Retinal pigment epithelial cell (primary cell): ENCODE results near the gene SOX5.

Source experiments
- DNase-seq: peaks from one replicate; pipeline ENCODE4 v3.0.0-alpha.2; 2010; ENCODE audit warnings: low read depth
- H3K4me3 ChIP-seq: 2 replicates; pipeline ENCODE4 v1.5.1; 2011; ENCODE audit warnings: mild to moderate bottlenecking, low read length, control low read depth, moderate library complexity
- CTCF ChIP-seq: conservative IDR thresholded peaks from 2 replicates; pipeline ENCODE4 v1.5.1; 2011; ENCODE audit warnings: low read depth, low read length, control low read depth, inconsistent platforms

Gene SOX5

GRCh38 chr12:23543767-23544166 lies 405.7 kb downstream of the SOX5 start:
- no peak for DNase-seq
- no peak overlapping the region for H3K4me3 ChIP-seq
- no peak for TF ChIP-seq CTCF

GRCh38 chr12:23542187-23542586 lies 407.3 kb downstream of the SOX5 start:
- DNase-seq: no peak
- no peak overlapping the region for H3K4me3 ChIP-seq
- no peak for TF ChIP-seq CTCF

GRCh38 chr12:23540572-23540971 lies 408.9 kb downstream of the SOX5 start:
- H3K4me3 ChIP-seq: no peak overlapping the region
- DNase-seq: no peak
- TF ChIP-seq CTCF: no peak

GRCh38 chr12:23536293-23536692 lies 413.2 kb downstream of the SOX5 start:
- DNase-seq: no peak
- no peak for TF ChIP-seq CTCF
- H3K4me3 ChIP-seq: no peak overlapping the region

GRCh38 chr12:23535441-23535840 lies 414.0 kb downstream of the SOX5 start:
- no peak for DNase-seq
- TF ChIP-seq CTCF: no peak
- H3K4me3 ChIP-seq: no peak overlapping the region

- H3K4me3 ChIP-seq: no peak overlapping the region
- TF ChIP-seq CTCF: no peak
- no peak for DNase-seq
Observed at GRCh38 chr12:23534196-23534595, 415.3 kb downstream of the SOX5 start.

GRCh38 chr12:23533699-23534098 lies 415.8 kb downstream of the SOX5 start:
- no peak for DNase-seq
- TF ChIP-seq CTCF: no peak
- H3K4me3 ChIP-seq: no peak overlapping the region
